Hematopoietic multipotent progenitor cell treated with erythropoietin and hydrocortisone succinate and interleukin-3 and kit ligand, for 15 days (in vitro differentiated cells): ENCODE data around the gene GNAZ.

Source experiments
- DNase-seq: peaks from one replicate; pipeline ENCODE4 v3.0.0-alpha.2; 2015; ENCODE audit warnings: low spot score

Gene GNAZ

GRCh38 chr22:23077627-23078461 lies 7.5 kb downstream of the GNAZ start:
- DNase-seq: no peak

- no peak for DNase-seq
Observed at GRCh38 chr22:23078462-23078787, 8.1 kb downstream of the GNAZ start.

- DNase-seq: no peak
Observed at GRCh38 chr22:23079240-23079768, 9.0 kb downstream of the GNAZ start.

GRCh38 chr22:23079814-23080521 lies 9.6 kb downstream of the GNAZ start:
- no peak for DNase-seq

- no peak for DNase-seq
Observed at GRCh38 chr22:23080613-23081290, 10.4 kb downstream of the GNAZ start.

GRCh38 chr22:23082534-23083314 lies 12.4 kb downstream of the GNAZ start:
- DNase-seq: no peak

- no peak for DNase-seq
Observed at GRCh38 chr22:23083315-23084021, 13.1 kb downstream of the GNAZ start.

- no peak for DNase-seq
Observed at GRCh38 chr22:23084453-23085350, 14.4 kb downstream of the GNAZ start.

- DNase-seq: peak; percentile 19
Observed at GRCh38 chr22:23085351-23085671, 15.0 kb downstream of the GNAZ start.

- DNase-seq: no peak
Observed at GRCh38 chr22:23085785-23086184, 15.5 kb downstream of the GNAZ start.

GRCh38 chr22:23086263-23086662 lies 15.9 kb downstream of the GNAZ start:
- no peak for DNase-seq

- DNase-seq: peak; percentile 84
Observed at GRCh38 chr22:23086787-23087186, 16.5 kb downstream of the GNAZ start.

GRCh38 chr22:23088199-23088604 lies 17.9 kb downstream of the GNAZ start:
- DNase-seq: peak; percentile 71

GRCh38 chr22:23089010-23089409 lies 18.7 kb downstream of the GNAZ start:
- DNase-seq: no peak

GRCh38 chr22:23089633-23090456 lies 19.5 kb downstream of the GNAZ start:
- DNase-seq: peak; percentile 62

- no peak for DNase-seq
Observed at GRCh38 chr22:23090457-23090835, 20.1 kb downstream of the GNAZ start.

GRCh38 chr22:23091760-23092159 lies 21.4 kb downstream of the GNAZ start:
- no peak for DNase-seq

GRCh38 chr22:23092217-23092955 lies 22.1 kb downstream of the GNAZ start:
- DNase-seq: no peak
